Colon (tissue), 2 donors: ENCODE results near the gene EIPR1.

Experiments used
- FAIRE-seq: peaks from 2 replicates; lab custom pipeline; 2012; peaks lifted over from hg19 to GRCh38; lab: Jason Lieb, UNC
- donor health status: control.
- donor health status: control.

The EIPR1 gene

GRCh38 chr2:3174626-3175567 lies 202.7 kb downstream of the EIPR1 start:
- no peak for FAIRE-seq

GRCh38 chr2:3173031-3173430 lies 204.6 kb downstream of the EIPR1 start:
- FAIRE-seq, result no peak

GRCh38 chr2:3172265-3172935 lies 205.2 kb downstream of the EIPR1 start:
- no peak for FAIRE-seq

- FAIRE-seq, result no peak
Measured at GRCh38 chr2:3171564-3172264, 205.9 kb downstream of the EIPR1 start.

GRCh38 chr2:3170792-3171455 lies 206.7 kb downstream of the EIPR1 start:
- no peak for FAIRE-seq

- no peak for FAIRE-seq
Measured at GRCh38 chr2:3169106-3169870, 208.3 kb downstream of the EIPR1 start.

- FAIRE-seq, result no peak
Measured at GRCh38 chr2:3168230-3168891, 209.3 kb downstream of the EIPR1 start.

GRCh38 chr2:3163401-3163800 lies 214.2 kb downstream of the EIPR1 start:
- no peak for FAIRE-seq

- no peak for FAIRE-seq
Measured at GRCh38 chr2:3162442-3163077, 215.1 kb downstream of the EIPR1 start.

- no peak for FAIRE-seq
Measured at GRCh38 chr2:3160751-3161330, 216.8 kb downstream of the EIPR1 start.

- FAIRE-seq, result no peak
Measured at GRCh38 chr2:3159782-3160545, 217.7 kb downstream of the EIPR1 start.

- FAIRE-seq, result no peak
Measured at GRCh38 chr2:3154700-3155099, 222.9 kb downstream of the EIPR1 start.

GRCh38 chr2:3154146-3154545 lies 223.5 kb downstream of the EIPR1 start:
- FAIRE-seq, result no peak

- no peak for FAIRE-seq
Measured at GRCh38 chr2:3151153-3151918, 226.3 kb downstream of the EIPR1 start.

- no peak for FAIRE-seq
Measured at GRCh38 chr2:3149441-3150217, 228.0 kb downstream of the EIPR1 start.

- FAIRE-seq, result no peak
Measured at GRCh38 chr2:3148716-3149115, 228.9 kb downstream of the EIPR1 start.

- FAIRE-seq, result no peak
Measured at GRCh38 chr2:3147651-3148530, 229.7 kb downstream of the EIPR1 start.
